ENCODE data around the gene RPL22. TPM values are rescaled to one million over a fixed set of nuclear protein-coding genes. Genes with fewer than 3 reads are reported as not detected.

Gene RPL22
- total RNA-seq, 6 experiments from 2014 or later = 233 to 341 (median 324) TPM

- no peaks in the 10 kb centered on the region for H3K4me1 Mint-ChIP-seq (ENCODE audit: low read depth)
- peak; percentile 62; the same call in 1 of the 2 replicates for TF ChIP-seq CTCF (IDR thresholded peaks at IDR 0.05)
- H3K27ac Mint-ChIP-seq = no peak overlapping the region
- peaks cover 28% of the 10 kb centered on the region for H3K27me3 Mint-ChIP-seq (ENCODE audit: insufficient read depth)
- H3K36me3 Mint-ChIP-seq (ENCODE audit: low read depth) = no peaks in the 10 kb centered on the region
- no peaks in the 10 kb centered on the region for H3K9me3 Mint-ChIP-seq
- no peak for DNase-seq
- H3K4me3 Mint-ChIP-seq = no peak overlapping the region
These were observed 27.8 kb downstream of the RPL22 start for GRCh38 chr1:6171548-6172124.

- Mint-ChIP-seq H3K4me3 (no peak overlapping the region), H3K9me3 (no peaks in the 10 kb centered on the region), H3K27me3 (ENCODE audit: insufficient read depth) (peaks cover 35% of the 10 kb centered on the region), H3K27ac (no peak overlapping the region), H3K4me1 (ENCODE audit: low read depth) (no peaks in the 10 kb centered on the region), H3K36me3 (ENCODE audit: low read depth) (no peaks in the 10 kb centered on the region)
- no peak for DNase-seq
- TF ChIP-seq CTCF (IDR thresholded peaks at IDR 0.05) = no peak
These were observed 28.6 kb downstream of the RPL22 start for GRCh38 chr1:6170742-6171201.

GRCh38 chr1:6170116-6170741, 29.2 kb downstream of the RPL22 start:
- DNase-seq = no peak
- H3K36me3 Mint-ChIP-seq (ENCODE audit: low read depth) = no peaks in the 10 kb centered on the region
- no peaks in the 10 kb centered on the region for H3K9me3 Mint-ChIP-seq
- peaks cover 37% of the 10 kb centered on the region for H3K27me3 Mint-ChIP-seq (ENCODE audit: insufficient read depth)
- H3K4me3 Mint-ChIP-seq = no peak overlapping the region
- TF ChIP-seq CTCF (IDR thresholded peaks at IDR 0.05) = no peak
- H3K27ac Mint-ChIP-seq = no peak overlapping the region
- no peaks in the 10 kb centered on the region for H3K4me1 Mint-ChIP-seq (ENCODE audit: low read depth)

- peaks cover 45% of the 10 kb centered on the region for H3K27me3 Mint-ChIP-seq (ENCODE audit: insufficient read depth)
These were observed 30.3 kb downstream of the RPL22 start for GRCh38 chr1:6168947-6169586.

More at GRCh38 chr1:6168947-6169586, 30.3 kb downstream of the RPL22 start:
- Mint-ChIP-seq H3K4me3 (no peak overlapping the region), H3K4me1 (ENCODE audit: low read depth) (no peaks in the 10 kb centered on the region), H3K9me3 (no peaks in the 10 kb centered on the region), H3K36me3 (ENCODE audit: low read depth) (no peaks in the 10 kb centered on the region), H3K27ac (no peak overlapping the region)
- no peak for TF ChIP-seq CTCF (IDR thresholded peaks at IDR 0.05)
- no peak for DNase-seq
